HS-5 (cell line): ENCODE results near the gene DOC2B.
"Not testable (repeated sequence)": the region's sequence is repeated elsewhere in the genome, so short reads cannot be mapped to it uniquely, and the experiment has no call there.

Source experiments
- DNase-seq: peaks from one replicate; pipeline ENCODE4 v3.0.0-alpha.2; 2012; ENCODE audit warnings: low read depth

Gene DOC2B

DNA sequence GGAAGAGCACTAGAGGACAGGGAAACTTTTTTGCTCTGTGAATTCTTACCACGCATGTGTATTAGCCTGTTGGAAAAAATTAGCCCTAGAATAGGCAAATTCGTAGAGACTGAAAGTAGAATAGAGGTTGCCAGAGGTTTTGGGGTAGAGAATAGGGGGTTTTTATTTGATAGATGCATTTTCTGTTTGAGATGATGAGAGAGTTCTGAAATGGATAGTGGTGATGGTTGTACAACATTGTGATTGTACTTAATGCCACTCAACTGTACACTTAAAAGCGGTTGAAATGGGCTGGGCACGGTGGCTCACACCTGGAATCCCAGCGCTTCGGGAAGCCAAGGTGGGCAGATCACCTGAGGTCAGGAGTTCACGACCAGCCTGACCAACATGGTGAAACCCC is 8.0 kb upstream of the DOC2B start:
- no peak for DNase-seq

DNA sequence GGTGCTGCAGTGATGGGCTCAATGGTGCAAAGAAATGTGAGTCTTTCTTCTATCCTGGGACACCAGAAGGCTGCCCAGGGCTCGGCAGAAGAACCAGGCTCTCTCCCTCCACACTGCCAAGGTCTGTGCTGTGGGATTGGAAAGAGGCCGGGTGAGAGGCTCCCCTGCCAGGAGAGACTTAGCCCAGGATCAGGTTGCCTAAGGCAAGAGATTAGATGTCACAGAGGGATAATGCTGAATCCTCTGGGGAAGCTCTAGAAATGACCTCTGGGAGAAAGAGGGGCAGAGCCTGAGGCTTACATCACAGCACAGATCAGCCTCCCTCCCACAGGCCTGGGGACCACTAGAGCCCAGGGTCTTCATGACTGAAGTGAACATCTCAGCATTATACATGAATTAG is 5.7 kb upstream of the DOC2B start:
- DNase-seq = no peak

DNA sequence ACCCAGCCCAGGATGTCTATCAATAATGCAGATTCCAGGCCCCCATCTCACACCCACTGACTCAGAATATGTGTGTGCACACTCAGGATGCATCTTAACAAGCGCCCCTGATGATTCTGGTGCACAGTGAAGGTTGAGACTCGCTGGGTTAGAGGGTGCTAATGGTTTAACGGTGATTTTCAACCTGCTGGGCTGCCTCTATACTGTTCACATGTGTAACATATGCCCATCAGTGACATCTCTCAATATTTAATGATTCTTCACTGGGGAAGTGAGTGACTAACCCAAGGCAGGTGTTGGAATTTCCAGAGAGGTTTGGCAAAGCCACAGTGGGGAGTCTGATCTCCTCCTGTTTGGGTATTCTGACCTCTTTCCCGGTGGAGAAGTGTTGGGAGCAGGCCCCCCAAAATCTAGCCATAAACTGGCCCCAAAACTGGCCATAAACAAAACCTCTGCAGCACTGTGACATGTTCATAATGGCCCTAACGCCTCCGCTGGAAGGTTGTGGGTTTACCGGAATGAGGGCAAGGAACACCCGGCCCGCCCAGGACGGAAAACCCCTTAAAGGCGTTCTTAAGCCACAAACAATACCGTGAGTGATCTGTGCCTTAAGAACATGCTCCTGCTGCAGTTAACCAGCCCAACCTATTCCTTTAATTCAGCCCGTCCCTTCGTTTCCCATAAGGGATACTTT is 4.1 kb upstream of the DOC2B start:
- no peak for DNase-seq

DNA sequence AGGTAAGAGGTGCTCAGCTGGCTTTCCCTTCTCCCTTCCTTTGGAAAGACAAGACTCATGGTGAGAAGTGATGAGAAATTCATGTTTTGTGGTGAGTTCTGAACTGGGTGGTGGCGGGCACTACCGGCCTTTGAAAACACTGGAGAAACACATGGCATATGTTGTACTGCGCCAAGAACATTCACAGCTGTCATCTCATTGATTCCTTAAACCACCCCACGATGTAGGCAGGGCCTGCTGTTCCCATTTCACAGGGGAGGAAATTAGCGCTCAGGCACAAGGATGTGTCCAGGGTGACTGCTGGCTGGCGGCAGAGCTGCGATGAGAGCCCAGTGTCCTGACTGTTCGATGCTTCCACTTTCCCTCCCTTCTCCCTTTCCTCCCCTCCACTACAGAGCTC is 1.6 kb upstream of the DOC2B start:
- no peak for DNase-seq

DNA sequence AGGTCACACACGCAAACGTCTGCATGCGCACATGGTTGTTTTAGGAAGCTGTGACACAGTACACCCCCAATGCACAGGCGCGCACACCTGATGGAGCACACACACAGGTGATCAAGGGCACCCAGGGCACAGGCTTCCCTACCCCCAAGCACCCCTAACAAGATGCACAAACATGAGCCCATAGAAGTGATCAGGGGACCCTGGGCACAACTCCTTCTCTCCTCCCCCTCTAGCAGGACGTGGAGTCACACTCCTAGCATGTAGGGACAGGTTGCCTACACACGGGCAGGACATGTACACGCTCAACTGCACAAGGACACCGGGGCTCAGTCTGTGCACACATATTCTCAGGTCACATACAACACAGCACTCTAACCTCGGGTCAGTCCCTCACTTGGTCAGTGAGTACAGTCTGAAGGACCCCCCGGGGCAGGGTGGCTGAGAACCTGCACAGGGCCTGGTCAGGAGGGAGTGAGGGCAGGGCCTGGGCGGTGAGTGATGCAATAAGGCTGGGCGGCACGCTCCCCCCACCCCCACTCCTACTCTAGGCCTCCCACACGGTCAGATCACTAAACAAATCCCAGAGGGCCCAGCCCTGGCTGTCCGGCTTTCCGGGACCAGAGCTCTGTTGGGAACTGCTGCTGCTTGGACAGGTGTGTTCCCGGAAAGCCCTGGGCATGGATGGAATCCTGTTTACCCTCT is 751 bp upstream of the DOC2B start:
- DNase-seq = no peak

DNA sequence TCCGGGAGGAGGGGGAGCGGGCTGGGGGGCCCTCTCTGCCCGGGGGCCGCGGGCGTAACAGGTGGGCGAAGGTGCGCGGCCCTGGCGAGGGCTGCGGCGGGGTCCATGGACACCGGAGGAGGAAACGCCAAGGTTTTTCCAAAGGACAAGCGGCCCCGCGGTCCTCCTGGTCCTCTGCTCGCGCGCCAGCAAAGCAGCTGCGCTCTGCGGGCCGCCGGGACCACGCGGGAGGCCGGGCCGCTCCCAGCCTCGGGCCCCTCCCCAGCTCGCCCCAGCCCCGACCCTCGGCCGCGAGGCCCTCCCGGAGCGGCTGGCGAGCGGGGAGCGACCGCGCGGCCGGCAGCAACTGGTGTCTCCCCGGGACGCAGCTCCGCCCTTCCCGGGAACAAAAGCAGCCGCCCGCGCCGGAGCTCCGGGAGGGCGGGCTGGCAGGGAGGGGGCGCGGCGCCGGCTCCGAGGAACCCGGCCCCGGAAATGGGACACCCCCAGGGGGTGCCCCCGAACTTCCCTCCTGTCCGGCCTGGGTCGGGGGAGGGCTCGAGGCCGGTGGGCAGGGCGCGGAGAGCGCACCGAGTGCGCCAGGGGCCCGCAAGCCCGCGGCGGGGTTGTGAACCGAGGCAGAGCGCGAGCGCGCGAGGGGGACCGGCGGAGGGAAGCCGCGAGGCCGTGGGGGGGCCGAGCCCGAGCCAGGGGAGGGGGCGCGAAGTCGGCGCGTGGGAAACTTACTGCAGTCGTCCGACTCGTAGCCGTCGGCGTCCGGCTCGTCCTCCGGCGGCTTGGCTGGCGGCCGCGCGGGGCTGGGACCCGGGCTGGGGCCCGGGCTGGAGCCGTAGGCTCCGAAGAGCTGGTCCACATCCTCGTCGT is 837 bp downstream of the DOC2B start:
- no peak for DNase-seq

DNA sequence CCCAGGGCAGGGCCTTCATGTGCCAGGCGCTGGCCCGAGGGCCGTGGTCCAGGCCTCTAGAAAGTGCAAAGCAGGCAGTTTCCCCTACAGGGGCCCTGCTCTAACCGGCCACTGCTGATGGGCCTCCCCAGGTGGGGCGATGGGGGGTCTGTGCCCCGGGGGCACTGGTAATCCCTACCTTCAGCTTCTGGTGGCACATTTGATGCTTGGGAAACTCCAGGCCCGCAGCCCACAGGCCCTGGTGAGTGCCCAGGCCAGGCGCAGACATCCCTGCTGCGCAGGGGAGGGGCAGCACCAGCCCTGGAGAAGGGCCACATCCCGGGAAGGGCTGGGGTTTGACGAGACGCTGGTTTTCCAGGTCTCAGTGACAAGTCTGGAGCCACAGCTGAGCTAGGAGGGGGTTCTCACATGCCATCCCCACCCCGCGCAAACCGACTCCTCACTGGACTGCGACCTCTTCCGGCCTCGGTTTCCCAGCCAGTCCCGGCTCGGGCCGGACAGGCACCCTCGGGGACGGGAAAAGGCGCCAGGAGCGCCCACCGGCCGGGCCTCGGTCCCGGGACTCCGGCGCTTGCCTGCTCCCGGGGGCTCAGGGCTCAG is 1.6 kb downstream of the DOC2B start:
- no peak for DNase-seq

DNA sequence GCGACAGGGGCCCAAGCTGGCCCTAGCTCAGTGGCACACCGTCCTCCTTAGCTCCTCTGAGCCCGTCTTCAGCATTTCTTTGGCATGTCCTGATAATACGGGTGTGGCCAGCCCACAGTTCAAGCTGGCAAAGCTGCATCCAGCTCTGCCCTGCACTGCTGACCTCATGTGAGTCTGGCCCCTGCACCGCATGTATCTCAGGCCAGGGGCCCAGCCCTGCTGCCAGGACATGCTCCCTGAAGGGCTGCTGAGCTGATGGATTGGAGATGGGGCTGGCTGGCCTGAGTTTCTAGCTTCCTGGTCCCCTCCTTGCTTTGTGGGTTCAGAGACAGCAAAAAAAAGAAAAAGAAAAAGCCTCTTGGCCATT is 2.4 kb downstream of the DOC2B start:
- DNase-seq = no peak

DNA sequence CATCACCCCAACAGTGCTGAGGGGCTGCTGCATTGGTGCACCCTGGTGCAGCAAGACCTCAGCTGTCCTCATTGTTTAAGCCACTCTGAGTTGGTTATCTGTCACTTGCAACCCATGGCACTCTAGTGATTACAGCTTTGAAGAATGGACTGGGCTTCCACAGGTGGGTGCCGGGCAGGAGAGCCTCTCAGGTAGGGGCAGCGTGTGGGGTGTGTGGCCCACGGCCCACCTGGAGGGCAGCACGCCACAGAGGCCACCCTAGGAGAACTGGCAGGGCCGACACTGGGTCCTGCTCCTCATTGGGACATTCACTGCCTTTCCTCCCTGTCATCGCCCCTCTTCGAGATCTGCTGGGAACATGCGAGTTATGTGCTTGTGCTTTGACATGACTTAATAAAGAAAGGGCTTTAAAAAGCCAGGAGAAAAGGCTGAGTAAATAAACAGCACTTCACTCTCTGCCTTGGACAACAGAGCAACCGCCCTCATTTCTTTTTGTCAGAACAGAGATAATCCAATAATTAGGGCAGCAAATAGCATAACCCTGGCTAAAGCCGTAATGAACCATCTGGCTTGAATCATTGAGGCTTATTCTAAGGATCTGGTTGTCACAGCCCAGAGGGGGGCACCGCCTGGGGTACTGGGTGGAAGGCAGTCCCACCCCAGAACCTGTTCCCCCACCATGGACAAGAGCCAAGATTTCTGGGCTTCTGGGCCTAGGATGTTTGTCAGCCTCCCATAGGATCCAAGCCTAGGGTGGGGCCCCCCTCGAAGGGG is 3.0 kb downstream of the DOC2B start:
- DNase-seq = no peak

DNA sequence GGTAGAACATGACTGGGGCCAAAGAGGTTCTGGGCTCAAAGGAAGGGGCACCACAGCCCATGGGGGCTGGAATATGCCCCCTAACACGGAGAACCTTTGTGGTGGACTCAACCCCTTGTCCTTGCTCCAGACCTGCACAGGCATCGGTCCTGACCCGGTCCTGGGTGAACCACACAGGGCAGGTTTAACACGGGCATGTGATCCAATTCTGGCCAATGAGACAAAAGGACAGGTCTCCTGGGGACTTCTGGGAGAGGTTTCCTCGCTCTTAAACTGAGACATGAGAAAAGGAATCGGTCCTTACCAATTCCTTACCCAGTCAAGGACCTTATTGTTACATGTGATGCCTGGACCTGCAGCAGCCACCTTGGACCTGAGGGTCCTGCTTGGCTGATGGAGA is 3.7 kb downstream of the DOC2B start:
- no peak for DNase-seq

DNA sequence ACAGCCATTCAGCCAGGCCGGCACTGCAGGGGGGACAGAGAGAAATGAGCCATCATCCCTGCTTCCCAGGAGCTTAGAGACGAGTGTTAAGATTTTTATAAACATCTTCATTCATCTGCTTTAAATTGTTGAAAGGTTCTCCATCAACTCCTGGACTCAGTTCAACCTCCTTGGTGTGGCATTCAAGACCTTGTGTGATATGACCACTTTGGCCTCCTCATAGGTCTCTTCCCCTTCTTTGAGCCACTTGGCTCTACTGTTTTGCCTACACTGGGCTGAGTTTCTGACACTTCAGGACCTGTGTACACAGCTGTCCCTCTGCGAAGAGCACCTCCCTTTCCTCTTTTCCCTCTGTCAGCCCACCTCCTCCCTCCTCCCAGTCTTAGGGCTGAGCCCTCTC is 4.3 kb downstream of the DOC2B start:
- DNase-seq = no peak

DNA sequence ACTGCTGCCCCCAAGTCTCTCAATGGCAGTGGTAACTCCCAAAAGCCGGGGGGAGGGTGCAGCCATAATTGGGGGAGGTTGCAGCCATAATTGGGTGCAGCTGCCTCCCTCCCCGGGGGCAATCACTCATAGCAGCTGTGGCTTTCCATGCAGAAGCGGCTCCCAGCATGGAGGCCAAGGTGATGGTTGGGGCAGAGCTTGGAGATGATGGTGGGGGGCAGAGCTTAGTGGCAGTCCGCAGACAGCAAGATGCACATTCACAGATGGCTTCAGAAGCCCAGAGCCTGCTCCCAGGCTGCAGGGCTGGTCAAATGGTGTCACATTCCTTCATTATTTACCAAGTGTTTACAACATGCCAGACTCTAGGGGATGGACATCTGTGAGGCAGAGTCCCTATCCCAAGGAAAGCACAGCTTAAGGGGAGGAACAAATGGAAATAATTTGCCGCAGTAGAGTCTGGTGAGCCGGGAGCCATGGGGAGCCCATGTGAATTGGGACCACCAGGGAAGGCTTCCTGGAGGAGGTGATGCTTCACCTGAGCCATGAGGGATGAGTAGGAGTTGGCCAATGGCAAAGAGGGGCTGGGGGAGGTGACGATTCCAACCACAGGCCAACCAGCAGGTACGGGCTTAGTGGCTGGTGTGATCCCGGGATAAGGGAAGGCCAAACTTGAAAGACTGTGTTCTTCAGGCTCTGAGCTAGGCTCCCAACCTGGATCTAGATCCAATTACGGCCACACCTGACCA is 8.1 kb downstream of the DOC2B start:
- no peak for DNase-seq

DNA sequence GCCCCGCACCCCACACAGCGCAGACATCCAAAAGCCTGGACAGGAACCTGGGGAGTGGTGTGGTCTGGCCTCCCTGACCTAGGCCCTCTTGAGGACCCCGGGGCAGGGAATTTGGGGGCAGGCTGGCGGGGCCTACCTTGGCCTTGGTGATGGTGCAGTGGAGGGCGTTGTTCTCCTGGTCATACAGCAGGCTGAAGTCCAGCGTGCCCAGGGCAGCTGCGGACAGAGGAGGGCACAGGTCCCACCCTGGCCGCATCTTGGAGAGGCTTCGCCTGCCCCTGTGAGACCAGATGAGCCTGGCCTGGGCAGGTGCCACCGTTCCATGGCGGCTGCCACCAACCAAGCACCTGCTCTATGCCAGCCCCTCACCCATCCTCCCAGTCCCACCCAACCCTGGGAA is 9.0 kb downstream of the DOC2B start:
- no peak for DNase-seq

DNA sequence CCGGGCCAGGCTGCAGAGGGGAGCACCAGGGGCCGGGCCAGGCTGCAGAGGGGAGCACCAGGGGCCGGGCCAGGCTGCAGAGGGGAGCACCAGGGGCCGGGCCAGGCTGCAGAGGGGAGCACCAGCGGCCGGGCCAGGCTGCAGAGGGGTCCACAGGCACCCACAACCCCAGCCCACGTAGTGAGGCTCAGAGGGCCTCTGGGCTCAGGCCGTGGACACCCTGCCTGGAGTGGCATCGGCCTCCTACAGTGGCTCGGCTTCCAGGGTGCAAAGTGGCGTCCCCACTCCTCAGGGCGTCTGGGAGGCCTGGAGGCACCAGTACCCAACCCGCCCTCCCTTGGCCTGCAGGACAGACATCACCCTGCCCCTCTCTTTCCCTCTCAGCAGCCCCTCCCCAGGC is 9.6 kb downstream of the DOC2B start:
- no peak for DNase-seq

DNA sequence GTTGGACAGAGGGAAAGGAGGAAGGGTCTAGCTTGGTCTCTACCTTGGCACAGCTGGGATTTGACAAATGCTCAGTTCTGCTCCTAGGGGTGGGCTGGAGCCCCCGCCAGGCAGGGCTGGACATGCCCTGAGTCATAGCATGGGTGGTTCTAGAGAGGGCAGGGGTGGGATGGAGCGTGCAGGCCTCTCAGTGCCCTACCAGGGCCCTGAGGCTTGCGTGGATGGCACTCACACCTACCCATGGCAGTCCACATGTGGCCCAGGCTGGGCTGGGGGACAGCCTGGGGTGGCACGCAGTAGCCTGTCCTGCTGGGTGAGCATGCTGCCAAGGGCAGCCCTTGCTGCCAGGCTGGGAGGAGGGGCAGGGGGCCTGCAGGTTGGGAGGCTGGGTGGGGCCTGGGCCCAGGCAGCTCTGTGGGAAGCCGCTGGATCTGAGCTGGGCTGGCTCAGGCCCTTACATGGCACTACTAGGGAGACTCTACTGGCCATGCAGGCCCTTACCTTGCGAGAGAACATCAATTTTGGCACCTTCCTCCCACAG is 11.2 kb downstream of the DOC2B start:
- DNase-seq = no peak

DNA sequence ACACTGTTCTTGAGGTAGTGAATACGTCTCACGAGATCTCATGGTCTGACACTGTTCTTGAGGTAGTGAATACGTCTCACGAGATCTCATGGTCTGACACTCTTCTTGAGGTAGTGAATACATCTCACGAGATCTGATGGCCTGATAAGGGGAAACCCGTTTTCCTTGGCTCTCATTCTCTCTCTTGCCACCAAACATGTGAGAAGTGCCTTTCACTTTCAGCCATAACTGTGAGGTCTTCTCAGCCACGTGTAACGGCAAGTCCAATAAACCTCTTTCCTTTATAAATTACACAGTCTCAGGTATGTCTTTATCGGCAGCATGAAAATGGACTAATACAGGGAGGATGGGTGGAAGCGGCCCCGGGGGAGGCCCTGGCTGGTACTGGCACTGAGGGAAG is 12.8 kb downstream of the DOC2B start:
- DNase-seq = not testable (repeated sequence)

DNA sequence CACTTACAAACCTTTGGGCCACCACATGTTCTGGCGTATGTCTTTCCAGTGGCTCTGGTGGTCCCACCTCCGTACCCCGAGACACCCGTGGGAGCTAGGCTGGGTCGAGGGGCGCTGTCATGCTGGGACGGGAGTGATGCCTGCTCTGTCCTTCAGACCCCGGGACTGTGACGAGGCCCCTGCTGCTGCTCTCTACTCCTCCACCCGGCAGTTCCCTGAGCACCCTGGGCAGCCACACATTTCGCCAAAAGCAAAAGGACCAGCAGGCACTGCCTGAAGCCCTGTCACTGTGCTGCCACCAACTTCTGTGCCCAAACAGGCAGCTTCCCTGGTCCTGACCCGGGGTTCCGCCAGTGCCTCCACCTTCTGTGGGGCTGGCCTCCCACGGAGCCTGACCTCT is 15.5 kb downstream of the DOC2B start:
- DNase-seq = no peak

DNA sequence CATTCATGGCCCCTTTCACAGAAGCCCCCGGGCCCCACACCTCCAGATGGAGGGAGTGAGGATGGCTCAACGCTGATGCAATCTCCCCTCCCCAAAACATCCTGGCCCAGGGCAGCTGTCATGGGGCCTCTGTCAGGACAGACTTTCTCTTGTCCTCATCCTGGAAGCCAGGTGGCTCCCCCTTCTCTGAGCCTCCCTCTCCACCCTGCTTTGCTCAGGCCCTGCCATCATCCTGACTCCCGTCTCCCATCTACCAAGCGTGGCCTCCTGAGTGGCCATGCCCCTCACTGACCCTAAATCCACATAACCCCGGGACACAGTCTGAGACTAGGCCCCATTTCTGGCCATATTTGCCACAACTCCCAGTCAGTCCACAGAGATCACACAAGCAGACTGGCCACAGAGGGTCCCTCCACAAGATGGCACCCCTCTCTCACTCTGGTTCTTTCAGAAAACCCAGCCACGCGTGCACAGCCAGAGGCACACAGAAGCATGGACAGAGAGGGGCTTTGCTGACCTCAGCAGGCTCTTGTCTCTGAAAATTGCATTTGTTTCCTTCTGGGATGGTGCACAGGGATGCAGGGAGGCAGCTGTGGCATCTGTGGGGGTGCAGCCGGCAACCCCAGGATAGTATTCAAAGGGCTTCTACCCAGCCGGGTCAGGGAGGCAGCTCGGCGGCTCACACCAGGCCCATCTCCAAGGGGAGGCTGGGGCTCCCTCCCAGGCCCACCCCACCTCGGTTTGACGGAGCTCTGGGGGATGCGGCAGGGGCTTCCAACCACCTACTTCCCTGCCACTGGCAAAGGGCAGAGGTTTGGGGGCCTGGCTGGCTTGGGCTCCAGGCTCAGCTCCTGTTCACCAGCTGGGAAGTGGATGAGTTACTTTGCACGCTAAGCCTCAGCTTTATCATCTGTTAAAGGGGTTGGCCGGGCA is 16.9 kb downstream of the DOC2B start:
- DNase-seq = no peak

DNA sequence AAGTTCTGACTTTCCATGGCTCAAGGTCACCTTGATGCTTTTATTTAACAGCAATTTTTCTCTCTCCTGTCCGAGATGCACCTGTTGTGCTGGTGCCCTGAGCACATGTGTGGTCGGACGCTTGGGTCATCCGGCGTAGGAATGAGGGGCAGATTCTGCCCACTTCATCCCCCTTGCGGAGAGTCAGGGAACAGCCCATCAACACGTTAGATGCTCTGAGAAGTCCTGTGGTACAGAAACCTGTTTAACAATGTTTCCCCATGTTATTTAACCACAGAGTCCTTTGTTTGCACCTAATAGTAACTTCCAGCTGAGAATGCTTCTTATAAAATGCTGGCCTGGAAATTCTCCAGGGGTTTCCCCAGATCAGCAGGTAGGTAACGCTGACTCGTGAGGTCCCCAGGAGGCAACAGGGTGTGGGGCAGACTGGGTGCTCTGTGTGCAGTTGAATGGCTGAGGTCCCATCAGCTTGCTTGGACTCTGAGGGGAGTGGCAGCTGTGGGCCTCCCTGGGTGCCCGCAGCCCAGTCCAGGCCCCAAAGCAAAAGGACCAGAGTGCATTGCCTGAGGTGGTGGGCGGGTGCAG is 17.8 kb downstream of the DOC2B start:
- no peak for DNase-seq
